Effector memory CD4-positive, alpha-beta T cell (primary cell): ENCODE results near the gene GALNT2.

ENCODE experiments used
- DNase-seq, 3 donors: peaks; one replicate each; pipeline ENCODE4 v3.0.0-alpha.2; 2020
- H3K27ac ChIP-seq: 2 replicates; pipeline ENCODE4 v1.7.0; 2013; ENCODE audit warnings: mild to moderate bottlenecking, low read length, moderate library complexity; ENCODE audit not compliant: insufficient read depth, poor library complexity, severe bottlenecking
- H3K27me3 ChIP-seq: replicated peaks from 2 replicates; pipeline ENCODE4 v1.7.0; 2013; ENCODE audit warnings: mild to moderate bottlenecking, low read length; ENCODE audit not compliant: insufficient read depth, control insufficient read depth, poor library complexity, severe bottlenecking
- H3K36me3 ChIP-seq: 2 replicates; pipeline ENCODE4 v1.7.0; 2013; ENCODE audit warnings: mild to moderate bottlenecking, low read length, moderate library complexity; ENCODE audit not compliant: control insufficient read depth, insufficient read depth
- H3K4me1 ChIP-seq: 2 replicates; pipeline ENCODE4 v1.7.0; 2013; ENCODE audit warnings: low read length, mild to moderate bottlenecking; ENCODE audit not compliant: control insufficient read depth, insufficient read depth, poor library complexity, severe bottlenecking
- H3K4me3 ChIP-seq: 2 replicates; pipeline ENCODE4 v1.7.0; 2013; ENCODE audit warnings: low read length, low read depth, mild to moderate bottlenecking; ENCODE audit not compliant: insufficient read depth, poor library complexity, severe bottlenecking
- H3K9me3 ChIP-seq: 2 replicates; pipeline ENCODE4 v1.7.0; 2013; ENCODE audit warnings: mild to moderate bottlenecking, low read length, moderate library complexity; ENCODE audit not compliant: control insufficient read depth

Gene GALNT2

GRCh38 chr1:230050973-230051735, 15.9 kb upstream of the GALNT2 start:
- Histone ChIP-seq H3K27me3 (no peaks in the 10 kb centered on the region), H3K9me3 (no peaks in the 10 kb centered on the region), H3K36me3 (no peaks in the 10 kb centered on the region), H3K4me3 (no peak overlapping the region), H3K27ac (no peak overlapping the region), H3K4me1 (no peaks in the 10 kb centered on the region)
- no peak for DNase-seq

DNA sequence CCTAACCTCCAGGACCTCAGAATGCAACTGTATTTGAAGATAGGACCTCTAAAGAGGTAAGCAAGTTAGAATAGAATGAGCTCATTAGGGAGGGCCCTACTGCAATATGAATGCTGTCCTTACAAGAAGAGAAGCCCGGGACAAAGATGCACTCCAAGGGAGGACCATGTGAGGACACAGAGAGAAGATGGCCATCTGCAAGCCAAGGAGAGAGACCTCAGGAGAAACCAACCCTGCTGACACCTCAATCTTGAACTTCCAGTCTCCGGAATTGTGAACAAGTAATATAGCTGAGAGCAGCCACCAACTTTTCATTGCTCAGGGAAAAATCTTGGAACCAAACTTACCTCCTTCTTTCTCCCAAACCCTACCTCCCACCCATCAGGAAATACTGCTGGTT, 15.0 kb upstream of the GALNT2 start:
- Histone ChIP-seq H3K4me1 (no peaks in the 10 kb centered on the region), H3K36me3 (no peaks in the 10 kb centered on the region), H3K9me3 (no peaks in the 10 kb centered on the region), H3K27me3 (no peaks in the 10 kb centered on the region), H3K4me3 (no peak overlapping the region), H3K27ac (no peak overlapping the region)
- DNase-seq, result no peak

- no peaks in the 10 kb centered on the region for H3K27me3 ChIP-seq
- no peaks in the 10 kb centered on the region for H3K36me3 ChIP-seq
- DNase-seq, result no peak
- no peaks in the 10 kb centered on the region for H3K9me3 ChIP-seq
- no peaks in the 10 kb centered on the region for H3K4me1 ChIP-seq
- no peak overlapping the region for H3K27ac ChIP-seq
- no peak overlapping the region for H3K4me3 ChIP-seq
Observed at GRCh38 chr1:230052665-230053064, 14.4 kb upstream of the GALNT2 start.

GRCh38 chr1:230054092-230054749, 12.8 kb upstream of the GALNT2 start:
- no peaks in the 10 kb centered on the region for H3K9me3 ChIP-seq
- H3K27me3 ChIP-seq, result no peaks in the 10 kb centered on the region
- DNase-seq, result no peak
- no peak overlapping the region for H3K27ac ChIP-seq
- H3K4me1 ChIP-seq, result no peaks in the 10 kb centered on the region
- no peaks in the 10 kb centered on the region for H3K36me3 ChIP-seq
- H3K4me3 ChIP-seq, result no peak overlapping the region

- no peak for DNase-seq
- H3K27ac ChIP-seq, result no peak overlapping the region
- no peak overlapping the region for H3K4me3 ChIP-seq
- H3K9me3 ChIP-seq, result no peaks in the 10 kb centered on the region
- H3K36me3 ChIP-seq, result no peaks in the 10 kb centered on the region
- no peaks in the 10 kb centered on the region for H3K4me1 ChIP-seq
- no peaks in the 10 kb centered on the region for H3K27me3 ChIP-seq
Observed at GRCh38 chr1:230056098-230056497, 10.9 kb upstream of the GALNT2 start.

DNA sequence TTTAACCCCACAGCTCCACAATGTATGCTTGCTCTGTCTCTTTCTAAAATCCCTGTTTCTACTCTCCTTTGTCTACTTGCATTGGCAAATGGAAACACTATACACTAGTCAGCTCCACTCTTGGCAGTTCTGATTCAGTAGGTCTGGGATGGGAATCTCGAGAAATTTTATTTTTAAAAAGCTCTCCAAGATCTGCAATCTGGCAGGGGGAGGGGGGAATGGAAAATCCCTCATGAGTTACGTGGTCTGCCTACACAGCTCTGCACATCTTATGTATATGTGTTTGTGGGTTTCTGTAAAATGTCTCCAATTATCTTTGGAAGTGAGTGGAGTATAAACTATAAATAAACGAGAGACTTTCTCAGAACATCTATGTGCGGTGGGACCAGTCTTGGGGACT, 9.9 kb upstream of the GALNT2 start:
- Histone ChIP-seq H3K4me1 (no peaks in the 10 kb centered on the region), H3K36me3 (no peaks in the 10 kb centered on the region), H3K27ac (no peak overlapping the region), H3K4me3 (no peak overlapping the region), H3K9me3 (no peaks in the 10 kb centered on the region), H3K27me3 (no peaks in the 10 kb centered on the region)
- DNase-seq, result no peak

- Histone ChIP-seq H3K27me3 (no peaks in the 10 kb centered on the region), H3K4me3 (no peak overlapping the region), H3K9me3 (no peaks in the 10 kb centered on the region), H3K4me1 (no peaks in the 10 kb centered on the region), H3K27ac (no peak overlapping the region), H3K36me3 (no peaks in the 10 kb centered on the region)
- DNase-seq, result no peak
Observed at GRCh38 chr1:230057681-230058565, 9.1 kb upstream of the GALNT2 start.

GRCh38 chr1:230058626-230059025, 8.4 kb upstream of the GALNT2 start:
- no peaks in the 10 kb centered on the region for H3K27me3 ChIP-seq
- H3K27ac ChIP-seq, result no peak overlapping the region
- no peak for DNase-seq

DNA sequence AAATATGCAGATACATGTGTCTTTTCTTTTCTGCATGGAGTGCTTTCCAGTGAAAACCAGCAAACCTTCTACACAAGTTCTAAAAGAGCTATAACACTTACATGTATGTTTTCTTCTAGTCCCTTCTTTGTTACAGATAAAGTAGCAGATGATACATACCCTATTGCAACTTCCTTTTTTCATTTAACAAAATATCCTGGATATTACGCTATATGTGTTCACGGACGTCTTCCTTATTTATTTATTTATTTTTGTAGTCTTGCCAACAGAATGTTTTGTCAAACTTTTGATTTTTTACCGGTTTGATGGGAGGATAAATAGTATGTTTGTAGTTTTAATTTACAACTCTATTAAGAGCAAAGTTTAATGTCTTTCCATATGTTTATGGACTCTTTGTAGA, 5.2 kb upstream of the GALNT2 start:
- Histone ChIP-seq H3K36me3 (no peaks in the 10 kb centered on the region), H3K27ac (no peak overlapping the region), H3K4me1 (peaks cover 6% of the 10 kb centered on the region), H3K9me3 (no peaks in the 10 kb centered on the region), H3K4me3 (no peak overlapping the region), H3K27me3 (no peaks in the 10 kb centered on the region)
- no peak for DNase-seq

More at GRCh38 chr1:230058626-230059025, 8.4 kb upstream of the GALNT2 start:
- Histone ChIP-seq H3K36me3 (no peaks in the 10 kb centered on the region), H3K4me1 (no peaks in the 10 kb centered on the region), H3K4me3 (no peak overlapping the region), H3K9me3 (no peaks in the 10 kb centered on the region)

DNA sequence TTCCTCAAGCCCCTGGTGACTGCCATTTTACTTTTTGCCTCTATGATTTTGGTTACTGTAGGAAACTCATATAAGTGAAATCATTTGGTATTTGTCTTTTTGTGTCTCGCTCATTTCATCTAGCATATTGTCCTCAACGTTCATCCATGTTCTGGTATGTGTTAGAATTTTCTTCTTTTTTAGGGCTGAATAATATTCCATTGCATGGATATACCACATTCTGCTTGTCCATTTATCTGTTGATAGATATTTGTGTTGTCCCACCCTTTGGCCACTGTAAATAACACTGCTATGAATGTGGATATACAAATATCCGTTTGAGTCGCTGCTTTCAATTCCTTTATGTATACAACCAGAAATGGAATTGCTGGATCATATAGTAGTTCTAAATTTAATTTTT, 4.5 kb upstream of the GALNT2 start:
- no peak overlapping the region for H3K27ac ChIP-seq
- peaks cover 6% of the 10 kb centered on the region for H3K4me1 ChIP-seq
- no peaks in the 10 kb centered on the region for H3K9me3 ChIP-seq
- no peaks in the 10 kb centered on the region for H3K27me3 ChIP-seq
- no peaks in the 10 kb centered on the region for H3K36me3 ChIP-seq
- DNase-seq, result no peak
- no peak overlapping the region for H3K4me3 ChIP-seq
